SU-DHL-6 (cell line): ENCODE measurements around the gene MYBPH.

Experiments
- H2AFZ ChIP-seq: fragments of 200-600 bp; sonication (generic); 2 replicates; pipeline ENCODE4 v1.6.1; 2014; ENCODE audit warnings: low read depth, mild to moderate bottlenecking, moderate library complexity, mixed read lengths, antibody characterized with exemption, low read length; ENCODE audit not compliant: severe bottlenecking
- H3F3A ChIP-seq: fragments of 200-600 bp; shearing (Covaris generic); 2 replicates; pipeline ENCODE4 v1.6.0; 2016; ENCODE audit warnings: antibody characterized with exemption, mild to moderate bottlenecking; ENCODE audit not compliant: insufficient read depth
- H3K27ac ChIP-seq: fragments of 200-600 bp; sonication (generic); 2 replicates; pipeline ENCODE4 v1.5.1; 2016; ENCODE audit warnings: low read depth, mild to moderate bottlenecking, low read length, moderate library complexity, mixed read lengths
- H3K27me3 ChIP-seq: fragments of 200-600 bp; sonication (generic), shearing (Covaris generic); 2 replicates; pipeline ENCODE4 v1.6.0; 2014; ENCODE audit warnings: mild to moderate bottlenecking, low read length
- H3K36me3 ChIP-seq: fragments of 200-600 bp; sonication (generic); 2 replicates; pipeline ENCODE4 v1.6.1; 2014; ENCODE audit warnings: mild to moderate bottlenecking, low read length, mixed read lengths
- H3K4me2 ChIP-seq: fragments of 300-600, 200-600 bp; shearing (Covaris generic), sonication (generic); 2 replicates; pipeline ENCODE4 v1.6.0; 2014; ENCODE audit warnings: low read length, low read depth, mild to moderate bottlenecking; ENCODE audit not compliant: poor library complexity, severe bottlenecking
- H3K4me3 ChIP-seq: fragments of 200-600 bp; sonication (generic); 2 replicates; pipeline ENCODE4 v1.5.1; 2014; ENCODE audit warnings: antibody characterized with exemption, low read length, mild to moderate bottlenecking, mixed read lengths; ENCODE audit not compliant: insufficient read depth, poor library complexity, severe bottlenecking
- H3K79me2 ChIP-seq: fragments of 200-600 bp; sonication (generic); 2 replicates; pipeline ENCODE4 v1.6.1; 2014; ENCODE audit warnings: mild to moderate bottlenecking, low read length, moderate library complexity; ENCODE audit not compliant: insufficient read depth
- H3K9ac ChIP-seq: fragments of 200-600 bp; sonication (generic); 2 replicates; pipeline ENCODE4 v1.7.0; 2014; ENCODE audit warnings: mild to moderate bottlenecking, low read length
- H3K9me2 ChIP-seq: fragments of 200-600 bp; sonication (generic); replicated peaks from 2 replicates; pipeline ENCODE4 v1.6.1; 2014; ENCODE audit warnings: low read length; ENCODE audit not compliant: insufficient read depth
- H3K9me3 ChIP-seq: fragments of 200-600 bp; sonication (generic); 2 replicates; pipeline ENCODE4 v1.6.1; 2014; ENCODE audit warnings: low read length, mixed read lengths; ENCODE audit not compliant: insufficient read depth
- H4K20me1 ChIP-seq: fragments of 200-600 bp; sonication (generic); 2 replicates; pipeline ENCODE4 v1.6.1; 2014; ENCODE audit warnings: low read depth, mild to moderate bottlenecking, antibody characterized with exemption, low read length, moderate library complexity, mixed read lengths
- CTCF ChIP-seq: fragments of 200-600 bp; sonication (generic); IDR thresholded peaks from one replicate; pipeline ENCODE4 v1.5.1; 2017; ENCODE audit warnings: antibody characterized with exemption, mild to moderate bottlenecking, low read length, moderate library complexity; ENCODE audit not compliant: insufficient read depth, poor library complexity, severe bottlenecking
- EZH2phosphoT487 ChIP-seq: fragments of 200-600 bp; sonication (generic), shearing (Covaris generic); conservative IDR thresholded peaks from 2 replicates; pipeline ENCODE4 v1.6.1; 2018; ENCODE audit warnings: mild to moderate bottlenecking, antibody characterized with exemption, low read length, moderate library complexity, mixed read lengths

Gene MYBPH

GRCh38 chr1:203177036-203177405, 1.4 kb upstream of the MYBPH start:
- Histone ChIP-seq H3K9me3 (no peaks in the 10 kb centered on the region), H3K79me2 (no peaks in the 10 kb centered on the region), H3K27ac (no peak overlapping the region), H4K20me1 (no peaks in the 10 kb centered on the region), H3K27me3 (no peaks in the 10 kb centered on the region), H3K4me2 (no peak overlapping the region), H3K36me3 (no peaks in the 10 kb centered on the region), H3K9me2 (no peaks in the 10 kb centered on the region), H3F3A (no peaks in the 10 kb centered on the region), H3K4me3 (no peak overlapping the region), H2AFZ (no peak overlapping the region), H3K9ac (no peak overlapping the region)
- TF ChIP-seq EZH2phosphoT487, result no peak
- no peak for TF ChIP-seq CTCF

GRCh38 chr1:203176273-203177035, 828 bp upstream of the MYBPH start:
- Histone ChIP-seq H3K4me3 (no peak overlapping the region), H3K27ac (no peak overlapping the region), H3K9me2 (no peaks in the 10 kb centered on the region), H3K36me3 (no peaks in the 10 kb centered on the region), H2AFZ (no peak overlapping the region), H3K9me3 (no peaks in the 10 kb centered on the region), H3K4me2 (no peak overlapping the region), H3K79me2 (no peaks in the 10 kb centered on the region), H3K27me3 (no peaks in the 10 kb centered on the region), H3K9ac (no peak overlapping the region), H3F3A (no peaks in the 10 kb centered on the region), H4K20me1 (no peaks in the 10 kb centered on the region)
- TF ChIP-seq CTCF (no peak), EZH2phosphoT487 (no peak)

GRCh38 chr1:203175827-203176241, 208 bp upstream of the MYBPH start:
- no peaks in the 10 kb centered on the region for H3K27me3 ChIP-seq
- no peaks in the 10 kb centered on the region for H3K9me3 ChIP-seq
- no peaks in the 10 kb centered on the region for H3K79me2 ChIP-seq
- no peak overlapping the region for H3K4me2 ChIP-seq
- no peaks in the 10 kb centered on the region for H3F3A ChIP-seq
- H3K4me3 ChIP-seq, result no peak overlapping the region
- no peak for TF ChIP-seq EZH2phosphoT487
- TF ChIP-seq CTCF, result no peak
- H3K9ac ChIP-seq, result no peak overlapping the region
- H2AFZ ChIP-seq, result no peak overlapping the region
- no peaks in the 10 kb centered on the region for H3K9me2 ChIP-seq
- no peaks in the 10 kb centered on the region for H3K36me3 ChIP-seq
- H3K27ac ChIP-seq, result no peak overlapping the region
- no peaks in the 10 kb centered on the region for H4K20me1 ChIP-seq
